ENCODE measurements around the gene PYGB. TPM values are rescaled to one million over a fixed set of nuclear protein-coding genes. Genes with fewer than 3 reads are reported as not detected.
"Not testable (repeated sequence)": the region's sequence is repeated elsewhere in the genome, so short reads cannot be mapped to it uniquely, and the experiment has no call there.

PYGB gene
- total RNA-seq, 2 experiments from 2014 or later = 23.4 to 24.0 TPM

GRCh38 chr20:25226433-25227316 lies 21.2 kb upstream of the PYGB start:
- no peak overlapping the region for H3K4me3 Mint-ChIP-seq
- H3K27me3 Mint-ChIP-seq = no peaks in the 10 kb centered on the region
- no peak overlapping the region for H3K27ac Mint-ChIP-seq
- peaks cover 6% of the 10 kb centered on the region for H3K4me1 Mint-ChIP-seq (ENCODE audit: low read depth)
- POLR2A ChIA-PET = no interaction called here
- no peak for DNase-seq
- CTCF ChIA-PET = interaction anchor here (0.8 kb wide), 1 partner anchor 11 kb away, joined by 3 read pairs; no protein-coding TSS in a partner anchor
- H3K9me3 Mint-ChIP-seq = no peaks in the 10 kb centered on the region
- H3K36me3 Mint-ChIP-seq = peaks cover 3% of the 10 kb centered on the region
- intact Hi-C loops (cut with micrococcal nuclease) = no loop called here

DNA sequence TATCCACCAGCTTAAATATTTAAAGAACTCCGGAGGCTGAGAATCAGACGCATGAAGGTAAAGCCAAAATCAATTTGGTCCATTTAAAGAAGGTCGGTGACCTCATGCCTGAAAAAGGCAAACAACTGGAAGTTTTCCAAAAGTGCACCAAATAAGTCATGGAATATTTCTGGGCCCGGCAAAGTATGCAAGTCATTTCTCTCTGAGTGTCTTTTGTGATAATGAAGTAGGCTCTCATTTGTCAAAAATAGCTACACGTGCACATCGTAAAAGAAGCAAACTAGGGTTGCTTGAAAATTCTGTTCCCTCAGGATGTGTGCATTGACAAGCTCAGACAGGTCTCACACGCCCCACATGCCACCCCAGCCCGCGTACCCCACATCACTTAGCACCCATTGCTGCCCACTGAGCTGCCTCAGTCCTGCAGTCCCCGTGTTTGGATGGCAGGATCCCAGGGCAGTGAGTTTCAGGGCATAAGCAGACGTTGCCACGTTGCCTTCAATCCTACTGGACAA lies 20.5 kb upstream of the PYGB start:
- ChIA-PET CTCF (interaction anchor here (0.8 kb wide), 1 partner anchor 10 kb away, joined by 3 read pairs; no protein-coding TSS in a partner anchor), POLR2A (no interaction called here)
- DNase-seq = no peak
- intact Hi-C loops (cut with micrococcal nuclease) = no loop called here
- Mint-ChIP-seq H3K9me3 (no peaks in the 10 kb centered on the region), H3K27me3 (no peaks in the 10 kb centered on the region), H3K4me1 (ENCODE audit: low read depth) (peaks cover 6% of the 10 kb centered on the region), H3K4me3 (no peak overlapping the region), H3K27ac (no peak overlapping the region), H3K36me3 (peaks cover 3% of the 10 kb centered on the region)

- POLR2A ChIA-PET = interaction anchor here (0.5 kb wide), 1 partner anchor 612 kb away, joined by 4 read pairs; no protein-coding TSS in a partner anchor
- no peak overlapping the region for H3K4me3 Mint-ChIP-seq
- H3K36me3 Mint-ChIP-seq = peaks cover 3% of the 10 kb centered on the region
- H3K4me1 Mint-ChIP-seq (ENCODE audit: low read depth) = no peaks in the 10 kb centered on the region
- intact Hi-C loops (cut with micrococcal nuclease) = no loop called here
- H3K9me3 Mint-ChIP-seq = no peaks in the 10 kb centered on the region
- peaks cover 2% of the 10 kb centered on the region for H3K27me3 Mint-ChIP-seq
- H3K27ac Mint-ChIP-seq = no peak overlapping the region
- CTCF ChIA-PET = no interaction called here
- no peak for DNase-seq
Measured at GRCh38 chr20:25229486-25230165, 18.3 kb upstream of the PYGB start.

DNA sequence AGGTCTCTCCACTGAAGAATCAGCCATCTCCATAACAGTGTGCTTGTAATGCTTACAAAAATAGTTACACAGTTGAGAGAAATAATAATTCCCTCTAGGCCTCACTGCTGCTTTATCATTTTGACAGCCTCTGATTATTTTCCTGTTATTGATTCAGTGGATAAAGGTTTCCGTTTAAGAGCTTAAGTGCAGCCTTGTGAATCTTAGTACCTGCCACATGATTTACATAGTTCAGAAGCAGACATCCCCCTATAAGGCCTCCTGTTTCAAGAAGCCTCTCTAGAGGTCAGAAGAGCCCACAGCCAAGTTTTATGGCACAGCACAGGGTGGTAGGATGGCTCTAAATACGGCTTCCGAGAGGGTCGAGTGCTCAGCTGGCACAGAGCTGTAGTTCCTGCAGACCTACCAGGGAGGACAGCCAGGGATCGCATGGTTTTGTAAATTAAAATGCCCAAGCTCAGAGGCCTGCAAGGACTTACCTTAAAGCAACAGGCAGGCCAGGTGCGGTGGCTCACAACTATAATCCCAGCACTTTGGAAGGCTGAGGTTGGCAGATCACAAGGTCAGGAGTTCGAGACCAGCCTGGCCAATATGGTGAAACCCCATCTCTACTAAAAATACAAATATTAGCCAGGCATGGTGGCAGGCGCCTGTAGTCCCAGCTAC lies 17.6 kb upstream of the PYGB start:
- Mint-ChIP-seq H3K27me3 (peaks cover 3% of the 10 kb centered on the region), H3K27ac (no peak overlapping the region), H3K4me3 (no peak overlapping the region), H3K4me1 (ENCODE audit: low read depth) (no peaks in the 10 kb centered on the region), H3K9me3 (no peaks in the 10 kb centered on the region), H3K36me3 (peaks cover 3% of the 10 kb centered on the region)
- ChIA-PET CTCF (no interaction called here), POLR2A (no interaction called here)
- intact Hi-C loops (cut with micrococcal nuclease) = no loop called here
- DNase-seq = no peak

DNA sequence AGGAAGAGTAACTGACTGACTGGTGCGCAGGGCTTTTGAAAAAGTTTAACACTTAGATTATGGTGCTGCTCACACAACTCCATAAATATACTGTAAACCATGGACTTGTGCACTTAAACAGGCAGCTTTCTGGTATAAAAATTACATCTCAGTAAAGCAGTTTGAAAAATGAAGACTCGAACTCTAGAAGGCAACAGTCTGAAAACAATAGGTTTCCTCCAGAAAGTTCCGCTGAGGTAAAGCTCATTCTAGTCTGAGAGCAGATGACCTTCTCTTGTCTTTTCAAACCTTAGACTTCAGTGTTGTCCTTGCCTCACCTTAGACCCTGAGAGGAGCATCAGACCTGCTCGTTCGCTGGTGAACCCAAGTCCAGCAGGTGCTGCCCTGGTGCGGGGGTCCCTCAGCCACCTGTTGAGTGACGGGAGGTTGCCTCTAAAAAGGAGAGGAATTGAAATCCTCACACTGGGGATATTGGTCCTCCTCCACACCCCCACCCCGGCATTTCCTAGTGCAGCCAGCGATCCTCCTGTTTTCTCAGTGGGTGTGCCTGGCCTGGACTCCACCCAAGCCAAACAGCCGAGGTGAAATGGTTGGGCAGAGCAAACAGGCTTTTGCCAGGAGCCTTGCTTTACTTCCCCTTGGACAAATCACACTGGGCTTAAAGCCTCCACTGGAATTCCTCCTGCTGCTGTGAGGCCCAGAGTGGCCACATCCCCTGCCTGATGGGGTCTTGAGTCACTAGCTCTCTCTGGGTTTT lies 14.7 kb upstream of the PYGB start:
- peaks cover 10% of the 10 kb centered on the region for H3K27me3 Mint-ChIP-seq
- intact Hi-C loops (cut with micrococcal nuclease) = no loop called here
- H3K9me3 Mint-ChIP-seq = no peaks in the 10 kb centered on the region
- peaks cover 14% of the 10 kb centered on the region for H3K4me1 Mint-ChIP-seq (ENCODE audit: low read depth)
- CTCF ChIA-PET = no interaction called here
- no peak overlapping the region for H3K27ac Mint-ChIP-seq
- no peak for DNase-seq
- no peak overlapping the region for H3K4me3 Mint-ChIP-seq
- no peaks in the 10 kb centered on the region for H3K36me3 Mint-ChIP-seq
- POLR2A ChIA-PET = interaction anchor here (1.2 kb wide), 1 partner anchor 9 kb away, joined by 4 read pairs; no protein-coding TSS in a partner anchor

- H3K36me3 Mint-ChIP-seq; H3K4me3 Mint-ChIP-seq; H3K9me3 Mint-ChIP-seq; DNase-seq; H3K27me3 Mint-ChIP-seq; H3K27ac Mint-ChIP-seq; intact Hi-C loops (cut with micrococcal nuclease); CTCF ChIA-PET; POLR2A ChIA-PET: not testable (repeated sequence)
- H3K4me1 Mint-ChIP-seq (ENCODE audit: low read depth) = peaks cover 24% of the 10 kb centered on the region
Measured at GRCh38 chr20:25234009-25234849, 13.7 kb upstream of the PYGB start.

DNA sequence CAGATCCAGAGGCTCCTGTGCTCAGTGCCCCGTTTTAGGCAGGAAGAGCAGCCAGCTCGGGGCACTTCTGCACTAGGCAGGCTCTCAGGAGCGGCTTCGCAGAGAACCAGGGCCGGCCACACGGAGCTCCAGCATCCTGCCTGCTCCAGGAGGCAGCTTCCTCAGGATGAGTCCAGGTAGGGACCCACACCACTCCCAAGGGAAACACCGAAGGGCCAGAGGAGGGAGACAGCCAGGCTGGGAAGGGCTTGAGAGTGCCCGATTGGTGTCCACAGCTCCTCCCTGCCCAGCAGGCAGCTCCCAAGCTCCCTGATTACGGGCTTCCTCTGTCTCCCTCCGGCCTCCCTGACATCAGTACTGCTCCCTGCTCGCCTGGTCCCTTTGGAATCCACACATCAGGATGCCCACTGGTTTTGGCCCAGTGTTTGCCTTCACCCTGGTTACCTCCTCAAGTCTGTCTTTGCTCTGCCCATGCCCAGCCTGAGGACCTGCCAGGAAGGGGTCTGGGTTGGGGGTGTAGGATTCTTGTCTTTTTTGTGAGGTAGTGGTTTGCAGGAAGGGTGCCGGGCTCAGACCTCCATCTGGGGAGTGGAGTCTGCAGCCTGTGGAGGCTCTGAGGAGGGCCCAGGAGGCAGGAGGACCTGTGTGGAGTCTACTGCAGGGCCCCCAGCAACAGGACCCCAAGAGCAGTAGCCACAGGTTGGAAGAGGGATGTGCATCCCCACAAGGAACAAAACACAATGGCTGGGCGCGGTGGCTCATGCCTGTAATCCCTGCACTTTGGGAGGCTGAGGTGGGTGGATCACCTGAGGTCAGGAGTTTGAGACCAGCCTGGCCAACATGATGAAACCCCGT lies 11.2 kb upstream of the PYGB start:
- POLR2A ChIA-PET = interaction anchor here (1.3 to 4.0 kb wide), 2 partner anchors 11 to 13 kb away, joined by 4 to 18 read pairs; partner anchors contain the start of gene PYGB
- H3K27me3 Mint-ChIP-seq = peaks cover 13% of the 10 kb centered on the region

DNA sequence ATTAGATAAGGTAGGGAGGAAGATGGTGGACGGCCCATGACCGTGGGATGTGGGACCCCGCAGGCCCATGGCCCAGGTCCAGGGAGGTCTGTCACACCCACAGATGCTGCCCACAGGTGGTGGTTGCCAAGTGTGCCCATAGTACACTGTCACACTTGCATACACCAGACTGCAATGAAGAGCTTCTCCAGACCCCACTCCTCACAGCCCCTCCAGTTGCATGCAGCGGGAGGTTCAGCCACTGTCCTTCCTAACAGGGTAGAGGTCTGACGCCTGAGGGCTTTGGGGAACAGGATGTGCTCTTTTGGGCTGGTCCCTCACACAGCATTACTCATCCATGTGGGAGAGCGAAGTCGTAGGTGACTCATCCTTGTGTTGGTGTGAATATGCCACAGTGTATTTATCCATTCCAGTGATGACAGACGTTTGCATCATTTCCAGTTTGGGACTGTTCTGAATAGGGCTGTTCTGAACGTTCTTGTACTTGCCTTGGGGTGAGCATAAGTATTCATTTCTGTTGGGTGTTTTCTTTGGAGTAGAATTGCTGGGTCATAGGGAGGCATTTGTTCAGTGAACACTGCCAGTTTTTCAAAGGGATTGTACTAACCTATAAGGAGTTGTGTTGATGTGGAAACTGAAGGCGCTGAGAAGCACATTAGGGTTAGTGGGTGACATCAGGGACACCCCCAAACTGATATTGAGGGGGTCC lies 10.1 kb upstream of the PYGB start:
- POLR2A ChIA-PET = interaction anchor here (1.3 to 4.0 kb wide), 2 partner anchors 10 to 14 kb away, joined by 4 to 18 read pairs; partner anchors contain the start of gene PYGB
- peak overlapping the region; percentile 36 for H3K4me3 Mint-ChIP-seq
- peak; percentile 82 for DNase-seq
- no peaks in the 10 kb centered on the region for H3K9me3 Mint-ChIP-seq
- H3K27ac Mint-ChIP-seq = peak overlapping the region; percentile 91
- intact Hi-C loops (cut with micrococcal nuclease) = loop anchor here (1.0 to 5.0 kb wide), 6 partner anchors 10 to 290 kb away; partner anchors contain the start of genes ACSS1 and CST7
- peaks cover 29% of the 10 kb centered on the region for H3K4me1 Mint-ChIP-seq (ENCODE audit: low read depth)
- peaks cover 19% of the 10 kb centered on the region for H3K27me3 Mint-ChIP-seq
- CTCF ChIA-PET = interaction anchor here (1.0 to 1.5 kb wide), 2 partner anchors 11 to 14 kb away, joined by 3 read pairs; no protein-coding TSS in a partner anchor
- no peaks in the 10 kb centered on the region for H3K36me3 Mint-ChIP-seq

More for the DNA sequence above, 11.2 kb upstream of the PYGB start:
- Mint-ChIP-seq H3K4me3 (no peak overlapping the region), H3K9me3 (no peaks in the 10 kb centered on the region), H3K36me3 (no peaks in the 10 kb centered on the region), H3K27ac (no peak overlapping the region), H3K4me1 (ENCODE audit: low read depth) (peaks cover 29% of the 10 kb centered on the region)
- DNase-seq = no peak
- intact Hi-C loops (cut with micrococcal nuclease) = loop anchor here (5.0 kb wide), 4 partner anchors 76 to 289 kb away; partner anchors contain the start of genes ACSS1 and CST7
- CTCF ChIA-PET = interaction anchor here (1.0 to 1.5 kb wide), 2 partner anchors 9 to 13 kb away, joined by 3 read pairs; no protein-coding TSS in a partner anchor

DNA sequence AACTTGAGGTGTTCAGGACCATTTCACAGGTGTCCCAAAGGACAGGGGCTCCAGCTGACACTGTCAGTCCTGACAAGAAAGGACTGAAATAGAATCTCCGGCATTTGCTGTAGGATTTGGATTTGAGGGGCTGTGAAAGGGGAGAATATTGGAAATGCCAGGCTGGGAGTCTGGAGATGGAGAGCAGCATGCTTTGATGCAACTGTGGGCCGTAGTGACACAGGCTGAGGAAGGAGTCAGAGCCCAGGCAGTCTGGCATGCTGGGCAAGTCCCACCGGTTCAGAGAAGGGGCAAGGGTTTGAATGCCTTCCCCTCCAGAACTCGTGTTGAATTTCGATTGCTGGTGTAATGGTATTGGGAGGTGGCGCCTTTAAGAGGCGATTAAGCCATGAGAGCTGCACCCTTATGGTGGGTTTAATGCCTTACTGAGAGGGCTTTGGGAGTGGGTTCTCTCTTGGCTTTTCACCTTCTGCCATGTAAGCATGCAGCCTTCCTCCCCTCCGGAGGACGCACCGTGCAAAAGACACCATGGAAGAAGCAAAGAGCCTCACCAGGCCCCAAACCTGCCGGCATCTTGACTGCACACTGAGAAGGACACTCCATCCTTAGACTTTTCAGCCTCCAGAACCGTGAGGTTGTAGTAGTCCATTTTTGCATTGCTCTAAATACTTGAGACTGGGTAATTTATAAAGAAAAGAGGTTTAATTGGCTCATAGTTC lies 9.4 kb upstream of the PYGB start:
- no peak for DNase-seq
- intact Hi-C loops (cut with micrococcal nuclease) = loop anchor here (1.0 to 5.0 kb wide), 6 partner anchors 9 to 291 kb away; partner anchors contain the start of genes ACSS1 and CST7
- POLR2A ChIA-PET = interaction anchor here (4.0 kb wide), 1 partner anchor 10 kb away, joined by 18 read pairs; the partner anchor contains the start of gene PYGB
- Mint-ChIP-seq H3K4me1 (ENCODE audit: low read depth) (peaks cover 29% of the 10 kb centered on the region), H3K27me3 (peaks cover 19% of the 10 kb centered on the region), H3K27ac (peak overlapping the region; percentile 91), H3K9me3 (no peaks in the 10 kb centered on the region), H3K4me3 (peak overlapping the region; percentile 36), H3K36me3 (no peaks in the 10 kb centered on the region)
- CTCF ChIA-PET = interaction anchor here (1.5 kb wide), 1 partner anchor 11 kb away, joined by 3 read pairs; no protein-coding TSS in a partner anchor
